Panc1 (cell line): ENCODE measurements around the gene DNAAF8.

Experiments used
- CTCF ChIP-seq: fragments of 450-650 bp; IDR thresholded peaks from 2 replicates; pipeline ENCODE4 v1.5.1; 2017; ENCODE audit warnings: mild to moderate bottlenecking
- TCF7L2 ChIP-seq: IDR thresholded peaks from 2 replicates; pipeline ENCODE4 v1.6.1; 2011; ENCODE audit warnings: mild to moderate bottlenecking, low read depth, low read length, inconsistent platforms

DNA sequence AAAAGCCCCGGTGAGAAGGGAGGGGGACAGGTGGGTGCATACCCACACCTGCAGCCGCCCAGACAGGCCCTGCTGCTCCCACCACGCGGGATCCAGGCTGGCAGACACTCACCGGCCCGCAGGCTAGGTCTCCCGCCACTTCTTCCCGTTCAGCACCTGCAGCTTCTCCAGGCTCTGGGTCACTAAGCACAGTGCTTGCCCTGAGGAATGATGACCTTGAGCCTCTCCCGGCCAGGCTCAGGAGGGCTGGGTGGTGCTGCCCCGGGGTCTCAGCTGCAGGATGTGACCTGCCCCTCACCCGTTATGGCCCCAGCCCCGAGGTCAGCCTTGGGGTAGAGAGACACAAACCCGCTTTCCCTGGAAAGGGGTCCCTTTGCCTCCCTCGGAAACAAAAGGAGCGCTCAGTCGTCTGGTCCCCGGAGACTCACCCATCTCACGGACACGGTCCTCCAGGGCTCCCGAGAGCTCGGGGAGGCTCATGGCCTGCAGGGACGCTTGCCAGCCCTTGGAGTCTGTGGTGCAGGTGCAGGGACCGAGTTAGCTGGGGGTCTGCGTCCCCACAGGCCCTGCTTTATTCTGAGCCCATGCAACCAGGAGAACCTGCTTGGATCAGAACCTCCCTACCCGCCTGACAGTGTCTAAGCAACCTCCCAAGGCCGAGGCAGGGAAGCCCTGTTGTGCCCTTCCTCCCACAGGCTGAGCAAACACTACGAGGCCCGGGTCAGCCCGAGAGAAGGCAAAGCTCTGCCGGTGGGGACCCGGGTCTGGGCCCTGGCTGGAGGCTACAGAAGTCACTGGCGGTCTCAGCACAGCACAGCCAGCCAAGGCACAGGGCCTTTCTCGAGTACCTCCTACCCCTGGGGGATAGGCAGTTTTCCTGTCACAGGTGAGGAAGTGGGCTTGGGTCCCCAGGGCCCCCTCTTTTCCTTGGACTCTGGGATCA lies 37.2 kb upstream of the DNAAF8 start:
- TF ChIP-seq CTCF (no peak), TCF7L2 (no peak)
